Measurements from ENCODE around the gene SELENOH.
"Not testable (repeated sequence)": the region's sequence is repeated elsewhere in the genome, so short reads cannot be mapped to it uniquely, and the experiment has no call there.

Gene SELENOH

DNA sequence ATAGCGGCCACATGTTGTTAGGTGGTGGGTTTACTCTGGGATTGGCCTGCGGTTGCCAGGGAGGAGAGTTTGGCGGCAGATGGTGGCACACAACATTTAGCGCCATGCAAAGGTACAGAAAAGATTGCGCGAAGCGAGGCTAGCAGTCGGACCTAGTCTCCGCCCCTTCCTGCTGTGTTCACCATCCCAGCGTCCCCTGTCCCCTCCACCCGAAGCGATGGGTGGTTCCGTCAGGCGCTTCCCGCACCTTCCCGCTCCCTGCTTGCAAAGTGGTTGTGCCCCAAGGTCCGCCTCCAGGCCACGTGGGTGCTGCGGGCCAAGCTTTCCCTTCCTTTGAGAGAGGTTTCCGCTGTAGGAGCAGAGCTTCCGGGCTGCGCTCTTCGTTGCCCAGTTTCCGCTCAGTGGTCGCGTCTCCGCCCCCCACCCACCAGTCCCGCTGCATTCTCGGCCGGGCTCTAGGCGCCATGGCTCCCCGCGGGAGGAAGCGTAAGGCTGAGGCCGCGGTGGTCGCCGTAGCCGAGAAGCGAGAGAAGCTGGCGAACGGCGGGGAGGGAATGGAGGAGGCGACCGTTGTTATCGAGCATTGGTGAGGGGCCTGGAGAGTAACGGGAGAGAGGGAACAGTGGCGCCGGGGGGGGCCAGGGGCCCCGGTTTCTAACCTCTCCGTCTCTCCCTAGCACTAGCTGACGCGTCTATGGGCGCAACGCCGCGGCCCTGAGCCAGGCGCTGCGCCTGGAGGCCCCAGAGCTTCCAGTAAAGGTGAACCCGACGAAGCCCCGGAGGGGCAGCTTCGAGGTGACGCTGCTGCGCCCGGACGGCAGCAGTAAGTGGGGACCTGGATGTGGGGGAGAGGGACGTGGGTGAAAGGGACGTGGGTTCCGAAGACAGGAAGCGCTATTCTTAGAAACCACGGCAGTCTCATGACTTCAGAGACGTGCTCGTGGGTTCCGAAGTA lies at the start of gene SELENOH:
TSS of gene SELENOH (plus strand) at position 360 of the 955 bp plus-strand sequence. CDS start at position 465, 105 bp downstream.
- no peak for TF ChIP-seq CTCF (IDR thresholded peaks at IDR 0.05; ENCODE audit: extremely low read depth, missing control alignments)
- DNase-seq (ENCODE audit: low spot score), result peak; percentile 89

GRCh38 chr11:57698843-57699365 lies 42.4 kb upstream of the SELENOH start:
- no peak for TF ChIP-seq CTCF (IDR thresholded peaks at IDR 0.05; ENCODE audit: extremely low read depth, missing control alignments)
- no peak for DNase-seq (ENCODE audit: low spot score)

- TF ChIP-seq CTCF (IDR thresholded peaks at IDR 0.05; ENCODE audit: extremely low read depth, missing control alignments), result no peak
- no peak for DNase-seq (ENCODE audit: low spot score)
Measured at GRCh38 chr11:57699813-57700212, 41.5 kb upstream of the SELENOH start.

- no peak for DNase-seq (ENCODE audit: low spot score)
- TF ChIP-seq CTCF (IDR thresholded peaks at IDR 0.05; ENCODE audit: extremely low read depth, missing control alignments), result no peak
Measured at GRCh38 chr11:57700425-57700824, 40.9 kb upstream of the SELENOH start.

GRCh38 chr11:57703341-57703740 lies 38.0 kb upstream of the SELENOH start:
- no peak for DNase-seq (ENCODE audit: low spot score)
- no peak for TF ChIP-seq CTCF (IDR thresholded peaks at IDR 0.05; ENCODE audit: extremely low read depth, missing control alignments)

- TF ChIP-seq CTCF (IDR thresholded peaks at IDR 0.05; ENCODE audit: extremely low read depth, missing control alignments), result no peak
- DNase-seq (ENCODE audit: low spot score), result no peak
Measured at GRCh38 chr11:57704932-57705331, 36.4 kb upstream of the SELENOH start.

DNA sequence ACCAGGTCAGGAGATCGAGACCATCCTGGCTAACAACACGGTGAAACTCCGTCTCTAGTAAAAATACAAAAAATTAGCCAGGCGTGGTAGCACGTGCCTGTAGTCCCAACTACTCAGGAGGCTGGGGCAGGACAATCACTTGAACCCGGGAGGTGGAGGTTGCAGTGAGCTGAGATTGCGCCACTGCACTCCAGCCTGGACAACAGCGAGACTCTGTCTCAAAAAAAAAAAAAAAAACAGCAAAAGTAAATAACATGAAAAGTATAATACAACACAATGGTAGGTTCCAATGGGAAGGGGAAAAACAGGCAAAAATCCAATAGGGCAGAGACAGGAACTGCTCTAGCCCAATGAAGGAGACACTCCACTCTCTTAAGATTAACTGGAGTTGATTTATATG lies 35.9 kb upstream of the SELENOH start:
- not testable (repeated sequence) for DNase-seq (ENCODE audit: low spot score)

Data from GM20000 (cell line).